HG02943 (cell line): ENCODE data around the gene RFNG.

Experiments used
- ATAC-seq: cut with Tn5 transposase; IDR thresholded peaks from one replicate; pipeline ENCODE4 v1.9.1; 2021; ENCODE audit warnings: mild to moderate bottlenecking, low read depth, moderate library complexity; ENCODE audit not compliant: unreplicated experiment

RFNG gene

DNA sequence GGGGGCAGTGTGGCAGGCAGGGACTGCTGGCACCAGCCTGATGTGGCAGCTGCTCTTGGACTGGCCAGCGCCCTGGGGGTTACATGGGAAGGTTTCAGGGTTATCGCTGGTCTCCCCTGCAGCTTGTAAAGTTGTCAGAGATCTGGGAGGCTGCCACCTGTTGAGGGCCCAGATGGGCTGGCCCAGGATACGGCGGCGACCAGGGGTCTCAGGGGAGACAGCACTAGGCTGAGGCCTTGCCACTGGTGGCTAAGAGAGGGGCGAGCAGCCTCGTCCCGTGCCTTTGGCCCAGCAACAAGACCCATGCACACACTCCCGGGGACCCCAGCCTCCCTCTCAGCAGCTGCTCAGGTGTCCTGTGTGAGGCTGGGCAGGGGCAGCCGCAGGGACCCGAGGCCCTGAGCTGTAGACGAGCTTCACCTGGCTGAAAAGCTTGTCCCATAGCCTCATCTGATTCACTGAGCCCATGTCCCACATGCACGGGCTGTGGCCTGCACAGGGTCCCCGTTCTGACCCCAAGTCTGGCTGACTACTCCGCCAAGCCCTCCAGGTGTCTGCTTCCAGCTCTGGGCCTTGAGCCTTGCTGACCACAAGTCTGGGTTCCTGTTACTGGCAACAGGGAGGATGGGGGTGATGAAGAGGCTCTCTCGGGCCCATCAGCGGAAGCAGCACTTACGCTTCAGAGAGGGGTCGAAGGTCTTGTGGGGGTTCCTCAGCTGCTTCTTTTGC lies 7.8 kb upstream of the RFNG start:
- no peak for ATAC-seq

DNA sequence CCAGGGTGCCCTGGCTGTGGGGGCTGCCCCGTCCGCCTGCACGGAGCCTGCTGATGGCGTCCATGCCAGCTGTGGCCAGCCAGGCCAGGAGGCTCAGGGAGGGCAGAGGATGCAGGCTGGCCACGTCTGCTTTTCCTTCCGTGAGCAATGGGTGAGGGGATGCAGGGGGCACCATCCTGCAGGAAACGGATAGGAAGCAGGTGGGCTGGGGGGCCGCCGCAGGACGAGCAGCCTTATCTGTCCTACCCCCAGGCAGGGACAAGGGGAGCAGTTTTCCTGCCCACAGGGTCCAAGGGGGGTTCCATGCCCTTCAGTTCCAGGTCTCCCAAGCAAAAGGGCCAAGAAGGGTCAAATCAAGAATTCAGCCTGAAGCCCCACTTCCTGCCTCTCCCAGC lies 7.2 kb upstream of the RFNG start:
- ATAC-seq: no peak

DNA sequence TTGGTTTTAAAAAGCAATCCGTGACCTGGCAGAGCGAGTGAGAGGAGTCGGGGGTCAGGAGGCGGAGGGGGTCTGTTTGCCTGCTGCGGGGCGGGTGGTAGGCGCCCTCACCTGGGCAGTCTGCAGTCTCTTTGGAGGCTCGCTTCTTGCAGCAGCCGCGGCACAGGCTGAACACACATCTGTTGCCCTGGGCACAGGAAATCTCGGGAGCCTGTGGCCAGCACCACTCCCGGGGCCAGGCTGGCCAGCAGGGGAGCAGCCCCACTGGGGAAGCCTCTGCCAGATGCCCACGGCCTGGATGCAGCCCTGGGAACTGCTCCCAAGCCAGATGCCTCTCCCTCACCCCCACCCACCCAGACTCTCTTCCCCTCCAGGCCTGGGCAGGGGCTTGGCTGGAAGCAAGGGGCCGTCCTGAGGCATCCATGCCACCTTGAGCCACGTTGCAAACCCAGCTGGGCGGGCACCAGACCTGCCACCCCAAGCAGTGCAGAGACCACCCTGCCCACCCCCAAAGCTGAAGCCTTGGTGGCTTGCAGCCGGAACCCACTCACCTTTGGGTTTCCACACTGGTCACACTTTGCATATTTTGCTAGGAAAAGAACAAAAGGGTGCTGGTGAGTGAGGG lies 6.7 kb upstream of the RFNG start:
- ATAC-seq: no peak

DNA sequence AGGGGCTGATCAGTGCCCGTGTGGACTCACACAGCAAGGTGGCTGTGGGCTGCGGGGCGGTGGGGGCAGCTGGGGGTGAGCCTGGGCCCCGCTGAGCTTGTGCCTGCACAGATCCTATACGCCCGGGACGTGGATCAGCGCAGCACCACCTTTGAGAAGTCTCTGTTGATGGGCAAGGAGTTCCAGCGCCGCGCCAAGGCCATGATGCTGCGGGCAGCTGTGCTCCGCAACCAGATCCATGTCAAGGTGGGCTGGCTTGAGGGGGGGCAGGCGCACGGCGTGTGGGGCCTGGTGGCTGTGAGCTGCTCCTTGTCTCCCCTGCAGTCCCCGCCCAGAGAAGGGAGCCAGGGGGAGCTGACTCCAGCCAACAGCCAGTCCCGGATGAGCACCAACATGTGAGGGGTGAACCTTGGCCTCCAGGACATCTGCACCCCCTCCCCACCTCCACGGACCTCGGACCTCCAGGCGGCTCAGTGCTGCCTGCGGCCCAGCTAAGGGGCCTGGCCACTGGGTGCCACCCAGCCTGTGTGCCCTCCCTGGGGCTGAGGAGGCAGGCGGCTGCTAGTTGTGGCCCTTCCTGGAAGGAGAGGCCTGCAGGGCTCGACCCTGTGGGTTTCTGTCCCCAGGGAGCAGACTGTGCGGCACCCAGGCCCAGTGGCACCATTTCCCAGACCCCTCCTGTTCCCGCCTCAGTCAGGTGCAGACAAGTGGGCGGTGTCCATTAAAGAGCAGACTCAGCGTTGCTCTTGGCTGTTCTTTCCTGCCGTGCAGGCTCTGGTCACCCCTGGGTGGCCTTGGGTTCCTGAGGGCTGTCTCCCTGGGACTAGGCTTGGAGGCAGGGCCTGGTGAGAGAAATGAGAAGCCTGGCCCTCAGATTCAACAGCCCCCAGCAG lies 5.4 kb upstream of the RFNG start:
- no peak for ATAC-seq

DNA sequence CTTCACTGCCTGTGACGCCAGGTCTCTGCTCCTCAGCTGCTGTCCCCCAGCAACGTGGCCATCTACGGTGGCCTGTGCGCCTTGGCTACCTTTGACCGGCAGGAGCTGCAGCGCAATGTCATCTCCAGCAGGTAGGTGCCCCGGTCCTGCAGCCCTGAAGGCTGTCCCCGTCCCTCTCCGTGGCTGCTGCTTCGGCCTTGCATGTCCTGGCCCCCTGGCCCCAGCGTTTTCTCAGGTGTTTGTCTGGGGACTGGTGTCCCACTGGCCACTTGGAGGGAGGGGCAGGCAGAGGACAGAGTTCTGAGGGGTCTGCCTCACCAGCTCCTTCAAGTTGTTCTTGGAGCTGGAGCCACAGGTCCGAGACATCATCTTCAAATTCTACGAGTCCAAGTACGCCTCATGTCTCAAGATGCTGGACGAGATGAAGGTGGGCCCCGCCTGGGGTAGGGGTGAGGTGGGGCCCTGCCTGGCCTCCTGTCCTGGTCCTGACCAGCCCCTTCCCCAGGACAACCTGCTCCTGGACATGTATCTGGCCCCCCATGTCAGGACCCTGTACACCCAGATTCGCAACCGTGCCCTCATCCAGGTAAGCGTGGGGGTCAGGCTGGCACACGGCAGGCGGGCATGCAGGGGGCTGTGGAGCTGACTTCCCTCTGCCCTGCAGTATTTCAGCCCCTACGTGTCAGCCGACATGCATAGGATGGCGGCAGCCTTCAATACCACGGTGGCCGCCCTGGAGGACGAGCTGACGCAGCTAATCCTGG lies 4.5 kb upstream of the RFNG start:
- no peak for ATAC-seq

DNA sequence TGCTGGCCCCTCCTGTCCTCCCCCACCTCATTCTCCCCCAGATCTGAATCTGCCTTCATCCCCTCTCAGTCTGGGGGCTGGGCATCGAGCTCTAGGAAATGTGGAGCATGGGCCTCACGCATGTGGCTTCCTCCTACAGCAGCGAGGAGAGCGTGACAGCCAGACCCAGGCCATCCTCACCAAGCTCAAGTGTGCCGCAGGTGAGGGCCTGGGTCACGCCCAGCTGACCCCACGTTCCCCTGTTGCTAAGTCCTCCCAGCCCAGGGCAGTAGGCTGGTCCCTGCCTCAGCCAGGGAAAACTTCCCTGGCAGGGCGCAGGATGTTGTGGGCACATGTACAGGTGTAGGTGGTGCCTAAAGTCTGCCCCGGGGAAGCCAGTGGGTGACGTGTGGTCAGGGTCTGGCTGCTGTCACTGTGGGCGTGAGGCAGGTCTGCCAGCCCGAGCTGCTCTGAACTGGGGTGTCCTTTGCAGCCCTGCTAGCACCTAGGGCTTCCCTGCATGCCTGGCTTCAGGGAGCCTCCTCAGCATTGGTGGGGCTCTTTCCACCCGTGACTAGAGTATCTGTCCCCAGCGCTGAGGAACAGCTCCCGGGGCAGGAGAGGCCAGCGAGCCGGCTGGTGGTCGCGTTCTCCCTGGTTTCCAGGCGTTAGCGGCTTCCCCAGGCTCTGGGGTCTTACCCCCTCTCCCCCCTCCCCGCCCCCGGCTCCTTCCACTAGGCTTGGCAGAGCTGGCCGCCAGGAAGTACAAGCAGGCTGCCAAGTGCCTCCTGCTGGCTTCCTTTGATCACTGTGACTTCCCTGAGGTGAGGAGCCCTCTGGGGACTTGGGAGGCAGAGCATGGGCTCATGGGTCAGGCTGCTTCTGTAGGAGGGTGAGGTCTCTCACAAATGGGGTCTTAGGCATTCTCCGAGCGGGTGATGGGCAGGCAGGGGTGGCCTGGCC lies 3.7 kb upstream of the RFNG start:
- no peak for ATAC-seq

DNA sequence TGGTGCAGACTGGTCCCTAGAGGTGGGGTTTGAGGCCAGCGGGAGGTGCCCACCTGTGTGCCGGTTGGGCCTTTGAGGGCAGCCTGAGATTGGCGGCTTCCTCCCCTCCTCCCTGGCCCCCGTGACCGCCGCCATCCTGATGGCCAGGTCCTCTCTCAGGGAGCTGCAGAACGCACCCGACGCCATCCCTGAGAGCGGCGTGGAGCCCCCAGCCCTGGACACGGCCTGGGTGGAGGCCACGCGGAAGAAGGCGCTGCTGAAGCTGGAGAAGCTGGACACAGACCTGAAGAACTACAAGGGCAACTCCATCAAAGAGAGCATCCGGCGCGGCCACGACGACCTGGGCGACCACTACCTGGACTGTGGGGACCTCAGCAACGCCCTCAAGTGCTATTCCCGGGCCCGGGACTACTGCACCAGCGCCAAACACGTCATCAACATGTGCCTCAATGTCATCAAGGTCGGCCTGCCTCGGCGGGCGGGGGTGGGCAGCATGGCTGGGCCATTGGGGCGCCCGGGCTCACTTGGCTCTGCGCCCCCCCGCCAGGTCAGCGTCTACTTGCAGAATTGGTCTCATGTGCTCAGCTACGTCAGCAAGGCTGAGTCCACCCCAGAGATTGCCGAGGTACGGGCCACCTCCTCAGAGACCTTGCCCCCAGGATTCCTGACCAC lies 2.9 kb upstream of the RFNG start:
- no peak for ATAC-seq

DNA sequence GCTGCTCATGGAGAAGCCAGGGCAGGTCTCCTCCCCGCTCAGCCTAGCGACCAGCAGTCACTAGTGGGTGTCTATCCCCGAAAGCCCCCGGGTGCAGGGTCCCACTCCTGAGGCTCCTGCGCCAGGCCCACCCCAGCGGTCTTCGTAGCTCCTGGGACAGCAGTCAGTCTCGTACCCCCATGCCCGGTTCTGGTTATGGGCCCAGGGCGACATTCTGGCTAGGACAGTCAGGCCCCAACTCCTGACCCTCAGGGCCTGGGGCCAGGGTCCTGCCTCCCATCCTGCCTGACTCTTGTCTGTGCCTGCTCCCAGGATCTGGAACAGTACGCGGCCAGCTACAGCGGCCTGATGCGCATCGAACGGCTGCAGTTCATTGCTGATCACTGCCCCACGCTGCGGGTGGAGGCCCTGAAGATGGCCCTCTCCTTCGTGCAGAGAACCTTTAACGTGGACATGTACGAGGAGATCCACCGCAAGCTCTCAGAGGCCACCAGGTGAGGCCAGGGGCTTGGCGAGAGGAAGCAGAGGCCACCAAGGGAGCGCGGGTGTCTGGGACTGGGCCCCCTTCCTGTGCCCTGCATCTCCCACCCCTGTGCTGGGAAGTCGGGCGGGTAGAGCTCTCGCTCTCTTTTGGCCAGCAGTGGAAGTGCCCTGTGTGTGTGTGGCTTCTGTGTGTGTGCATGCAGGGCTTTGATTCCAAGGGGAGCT lies 2.1 kb upstream of the RFNG start:
- ATAC-seq: no peak

DNA sequence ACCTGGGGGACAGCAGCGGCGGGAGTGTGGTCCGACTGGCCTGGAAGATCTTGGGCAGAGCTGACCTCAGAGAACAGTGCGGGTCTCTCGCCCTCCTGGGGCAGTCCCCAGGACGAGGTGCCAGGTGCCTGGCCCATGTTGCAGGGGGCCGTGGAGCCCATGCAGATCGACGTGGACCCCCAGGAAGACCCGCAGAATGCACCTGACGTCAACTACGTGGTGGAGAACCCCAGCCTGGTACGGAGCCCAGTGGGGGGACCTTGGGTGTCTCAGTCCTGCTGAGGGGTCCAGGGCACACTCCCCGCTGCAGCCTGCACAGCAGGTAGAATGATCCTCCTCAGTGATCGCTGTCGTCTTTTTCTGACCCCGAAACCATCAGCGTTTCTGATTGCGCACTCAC lies 1.5 kb upstream of the RFNG start:
- no peak for ATAC-seq

DNA sequence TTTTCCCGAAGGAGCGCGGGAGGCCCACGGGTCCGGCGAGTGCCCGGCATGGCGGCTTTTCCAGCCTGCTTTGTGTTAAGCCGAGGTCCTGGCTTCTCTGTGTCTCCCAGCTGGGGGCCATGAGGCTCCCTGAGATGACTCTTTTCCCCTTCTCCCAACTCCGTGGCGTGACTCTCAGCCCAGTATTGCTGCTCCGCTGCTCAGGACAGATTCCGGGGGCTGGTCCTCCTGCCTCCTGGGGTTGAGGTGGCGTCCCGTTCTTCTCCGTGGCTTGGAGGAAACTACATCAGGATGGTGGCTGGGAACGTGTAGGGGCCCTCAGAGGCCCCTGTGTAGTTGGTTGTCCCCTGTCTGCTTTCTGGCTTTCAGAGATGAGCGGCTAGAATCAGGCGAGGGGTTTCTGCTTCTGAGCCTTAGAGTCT lies 1.0 kb upstream of the RFNG start:
- ATAC-seq: no peak

DNA sequence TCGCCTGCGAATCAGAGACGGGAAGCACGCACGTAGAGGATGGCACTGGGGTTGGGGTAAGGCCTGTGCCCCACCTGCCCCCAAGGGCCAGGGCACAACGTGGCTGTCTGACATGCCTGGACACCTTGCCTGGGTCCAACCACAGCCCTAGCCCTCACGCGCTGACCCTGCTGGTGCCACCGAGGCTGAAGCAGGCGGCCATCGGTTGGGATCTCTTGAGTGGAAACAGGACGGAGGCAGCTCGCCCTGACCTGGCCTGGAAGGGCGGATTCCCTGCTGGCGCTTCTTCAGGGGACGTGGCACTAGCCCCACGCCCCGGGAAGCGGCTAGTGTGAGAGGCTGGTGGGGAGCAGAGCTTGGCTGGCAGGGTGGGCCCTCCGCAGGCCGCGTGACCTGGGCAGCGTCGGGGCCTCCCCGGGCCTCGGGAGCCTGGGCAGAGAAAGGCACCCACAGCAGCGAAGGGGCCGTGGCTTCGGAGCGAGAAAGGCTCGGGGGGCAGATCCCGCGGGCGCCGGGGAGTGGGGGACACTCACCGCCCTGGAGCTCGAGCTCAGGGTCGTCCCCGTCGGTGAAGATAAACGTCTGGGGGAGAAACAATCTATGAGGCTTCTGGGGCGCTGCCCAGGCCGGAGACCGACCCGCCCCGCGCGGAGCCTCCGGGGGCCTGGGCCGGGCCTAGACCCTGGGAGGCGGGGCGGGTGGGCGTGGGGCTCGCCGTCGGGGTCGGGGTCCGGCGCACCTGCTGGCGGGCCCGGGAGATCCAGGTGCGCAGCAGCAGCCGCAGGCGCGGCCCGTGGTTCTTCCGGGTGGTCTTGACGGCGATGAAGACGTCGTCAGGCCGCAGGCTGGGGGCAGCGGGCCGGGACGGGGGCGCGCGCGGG lies 610 bp downstream of the RFNG start:
- no peak for ATAC-seq

DNA sequence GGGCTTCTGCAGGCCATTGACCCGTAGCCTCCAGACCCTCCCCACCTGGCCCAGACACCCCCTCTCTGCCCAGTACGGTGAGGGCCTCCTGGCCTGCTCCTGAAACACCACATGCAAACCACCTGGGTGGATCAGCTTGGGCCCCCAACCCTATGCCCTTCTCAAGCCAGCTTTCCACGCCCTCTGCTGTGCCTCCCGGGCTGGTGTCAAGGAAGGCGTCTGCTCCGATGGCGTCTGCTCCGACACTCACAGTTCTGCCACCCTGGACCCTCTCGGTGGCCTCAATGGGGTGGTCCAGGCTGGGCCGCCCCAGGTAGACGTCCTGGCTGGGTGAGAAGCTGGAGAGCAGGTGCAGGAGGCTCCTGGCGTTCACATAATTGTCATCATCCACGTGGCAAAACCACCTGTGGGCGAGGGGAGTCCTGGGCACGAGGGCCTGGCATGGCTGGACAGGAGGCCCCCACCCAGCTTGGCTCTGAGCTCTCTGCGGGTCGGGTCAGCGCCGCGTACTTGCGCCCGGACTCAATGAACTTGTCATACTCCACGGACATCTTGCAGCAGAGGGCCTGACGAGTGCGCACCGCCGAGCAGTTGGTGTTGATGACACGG lies 1.4 kb downstream of the RFNG start:
- ATAC-seq: no peak

DNA sequence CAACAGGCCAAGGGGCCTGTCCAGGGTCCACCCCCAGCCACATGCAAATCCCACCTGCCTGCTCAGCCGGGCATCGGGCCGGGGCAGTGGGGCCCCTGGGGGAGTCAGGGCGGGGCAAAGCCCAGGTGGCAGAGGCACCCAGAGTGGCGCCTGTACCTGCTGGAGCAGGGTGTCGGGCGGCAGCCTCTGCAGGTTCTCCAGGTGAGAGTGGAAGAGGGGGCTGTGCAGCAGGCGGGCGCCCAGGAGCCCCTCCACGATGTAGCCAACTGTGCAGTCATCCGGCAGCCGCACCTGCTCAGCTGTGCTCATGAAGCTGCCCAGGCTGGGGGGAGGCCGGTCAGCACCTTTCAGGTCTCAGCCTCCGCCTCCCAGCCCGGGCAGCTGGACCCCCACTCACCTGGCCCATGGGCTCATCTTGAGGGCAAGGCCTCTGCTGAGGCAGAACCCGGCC lies 2.1 kb downstream of the RFNG start:
- no peak for ATAC-seq

DNA sequence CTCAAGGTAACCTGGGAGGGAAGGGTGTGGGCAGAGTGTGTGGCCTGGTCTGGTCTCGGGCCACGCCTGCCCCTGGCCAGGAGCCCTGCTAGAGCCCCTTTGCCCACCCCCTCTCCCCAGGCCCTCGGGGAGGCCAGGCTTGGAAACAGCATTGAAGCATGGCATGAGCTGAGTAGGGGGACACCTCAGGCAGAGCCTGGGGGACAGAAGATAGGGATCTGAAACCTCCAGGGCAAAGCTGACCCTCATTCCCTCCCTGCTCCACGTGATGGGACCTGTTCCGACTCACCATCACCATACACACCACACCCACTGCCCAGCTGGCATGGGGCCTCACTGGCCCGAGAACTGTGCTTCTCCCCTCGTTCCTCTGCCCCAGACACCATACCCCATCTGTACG lies 2.5 kb downstream of the RFNG start:
- no peak for ATAC-seq

DNA sequence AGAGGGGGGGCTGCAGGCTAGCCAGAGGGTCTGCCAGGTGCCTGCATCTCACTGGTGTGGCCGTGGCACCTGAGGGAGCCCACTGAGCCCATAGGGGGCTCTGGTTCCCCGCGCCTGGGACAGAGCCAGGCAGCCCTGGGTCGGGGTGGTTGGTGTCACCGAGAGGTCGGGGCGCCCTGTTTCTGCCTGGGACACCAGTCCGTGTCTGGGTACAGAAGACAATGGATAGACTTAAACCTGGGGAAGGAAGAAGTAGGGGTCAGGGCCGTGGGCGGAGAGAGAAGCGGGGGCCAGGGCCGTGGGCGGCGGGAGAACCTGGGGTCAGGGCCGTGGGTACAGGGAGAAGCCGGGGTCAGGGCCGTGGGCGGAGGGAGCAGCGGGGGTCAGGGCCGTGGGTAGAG lies 3.0 kb downstream of the RFNG start:
- ATAC-seq: no peak

DNA sequence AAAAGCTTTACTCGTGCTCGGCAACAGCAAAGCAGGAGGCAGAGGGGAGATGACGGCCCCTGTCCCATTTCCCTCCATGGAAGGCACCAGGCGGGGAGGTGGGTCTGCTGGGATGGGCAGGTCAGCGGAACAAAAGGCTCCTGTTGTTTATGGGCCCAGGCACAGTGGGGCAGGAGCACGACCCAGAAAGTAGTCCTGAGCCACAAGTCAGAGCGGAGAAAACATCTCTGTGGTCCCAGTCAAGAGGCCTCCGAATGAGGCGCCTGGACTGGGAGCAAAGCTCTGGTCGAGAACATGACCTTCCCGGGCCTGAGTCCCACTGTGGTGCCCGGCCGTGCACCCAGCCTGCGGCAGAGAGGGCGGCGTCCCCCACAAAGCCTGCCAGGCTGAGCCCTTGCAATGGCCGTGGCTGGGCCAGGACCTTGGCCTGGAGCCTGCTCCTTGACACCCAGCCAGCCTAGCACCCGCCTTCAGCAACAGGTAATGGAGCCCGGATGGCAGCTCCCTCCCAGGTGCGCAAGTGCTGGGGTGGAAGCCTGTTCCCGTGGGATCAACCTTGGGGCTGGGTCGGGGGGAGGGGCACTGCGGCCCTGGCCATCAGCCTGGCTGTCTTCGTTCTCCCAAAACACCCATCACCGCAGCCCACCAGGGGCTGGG lies 3.6 kb downstream of the RFNG start:
- ATAC-seq: no peak

DNA sequence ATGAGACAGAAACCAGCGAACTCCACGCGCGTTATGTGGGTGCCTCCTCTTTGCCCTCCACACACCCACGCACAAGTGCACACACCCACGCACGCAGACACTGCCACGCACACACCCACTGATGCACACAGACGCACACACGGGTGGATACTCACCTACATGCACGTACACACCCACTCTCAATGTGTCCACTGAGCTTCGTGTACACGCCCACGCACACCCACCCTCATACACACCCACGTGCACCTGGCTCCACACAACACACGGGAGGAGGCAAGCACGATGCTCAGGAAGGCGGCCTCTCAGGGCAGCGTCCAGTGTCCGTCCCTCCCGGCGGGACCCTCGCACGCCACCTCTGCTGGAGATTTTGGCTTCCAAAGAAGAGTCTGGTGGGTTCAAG lies 4.2 kb downstream of the RFNG start:
- no peak for ATAC-seq
